ENCODE data around the gene CCL15.

GRCh38 chr17:35972066-35972465 lies 29.3 kb downstream of the CCL15 start:
- no peak for TF ChIP-seq ATF3 (CRISPR knock-in tag; conservative IDR thresholded peaks at IDR 0.05)
- TF ChIP-seq CTCF (IDR thresholded peaks at IDR 0.05) = no peak
- no peak for TF ChIP-seq OVOL2 (CRISPR knock-in tag; IDR thresholded peaks at IDR 0.05; ENCODE audit: borderline replicate concordance)
- no peak for TF ChIP-seq MAX (CRISPR knock-in tag; IDR thresholded peaks at IDR 0.05)
- no peak for TF ChIP-seq ESRRA (CRISPR knock-in tag; IDR thresholded peaks at IDR 0.05; ENCODE audit: borderline replicate concordance)
- no peak for TF ChIP-seq ZNF281 (CRISPR knock-in tag; IDR thresholded peaks at IDR 0.05)
- no peak for TF ChIP-seq ZNF396 (CRISPR knock-in tag; IDR thresholded peaks at IDR 0.05; ENCODE audit: borderline replicate concordance)
- TF ChIP-seq MXD4 (CRISPR knock-in tag; IDR thresholded peaks at IDR 0.05; ENCODE audit: borderline replicate concordance) = no peak
- TF ChIP-seq SP1 (CRISPR knock-in tag; conservative IDR thresholded peaks at IDR 0.05) = no peak
- no peak for TF ChIP-seq IRF2 (CRISPR knock-in tag; IDR thresholded peaks at IDR 0.05; ENCODE audit: borderline replicate concordance, low read depth)
- TF ChIP-seq ELF4 (CRISPR knock-in tag; IDR thresholded peaks at IDR 0.05; ENCODE audit: low read depth) = no peak

Measured in WTC11 (cell line).